ENCODE measurements around the gene DOP1A.

Gene DOP1A

GRCh38 chr6:83199863-83200225 is 132.4 kb downstream of the DOP1A start:
- DNase-seq (ENCODE audit: low read depth in 2 of 2), result no peak

DNA sequence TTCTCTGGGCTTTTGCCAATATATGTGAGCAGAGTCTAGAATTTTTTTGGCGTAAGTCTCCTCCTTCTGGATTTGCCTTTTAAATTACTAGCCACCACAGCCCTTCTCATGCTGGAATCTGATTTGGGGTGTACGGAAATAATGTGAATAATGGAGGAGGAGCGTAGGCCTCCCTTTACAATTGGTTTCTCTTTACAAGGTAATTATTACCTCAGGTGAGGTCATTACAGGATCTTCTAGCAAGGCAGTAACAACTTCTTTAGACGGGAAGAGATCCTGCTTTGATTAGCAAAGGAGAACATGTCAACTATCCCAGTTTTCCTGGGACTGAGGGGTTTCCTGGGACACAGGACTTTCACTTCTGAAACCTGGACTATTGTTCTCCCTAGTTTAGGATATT is 134.6 kb downstream of the DOP1A start:
- no peak for DNase-seq (ENCODE audit: low read depth in 2 of 2)

DNA sequence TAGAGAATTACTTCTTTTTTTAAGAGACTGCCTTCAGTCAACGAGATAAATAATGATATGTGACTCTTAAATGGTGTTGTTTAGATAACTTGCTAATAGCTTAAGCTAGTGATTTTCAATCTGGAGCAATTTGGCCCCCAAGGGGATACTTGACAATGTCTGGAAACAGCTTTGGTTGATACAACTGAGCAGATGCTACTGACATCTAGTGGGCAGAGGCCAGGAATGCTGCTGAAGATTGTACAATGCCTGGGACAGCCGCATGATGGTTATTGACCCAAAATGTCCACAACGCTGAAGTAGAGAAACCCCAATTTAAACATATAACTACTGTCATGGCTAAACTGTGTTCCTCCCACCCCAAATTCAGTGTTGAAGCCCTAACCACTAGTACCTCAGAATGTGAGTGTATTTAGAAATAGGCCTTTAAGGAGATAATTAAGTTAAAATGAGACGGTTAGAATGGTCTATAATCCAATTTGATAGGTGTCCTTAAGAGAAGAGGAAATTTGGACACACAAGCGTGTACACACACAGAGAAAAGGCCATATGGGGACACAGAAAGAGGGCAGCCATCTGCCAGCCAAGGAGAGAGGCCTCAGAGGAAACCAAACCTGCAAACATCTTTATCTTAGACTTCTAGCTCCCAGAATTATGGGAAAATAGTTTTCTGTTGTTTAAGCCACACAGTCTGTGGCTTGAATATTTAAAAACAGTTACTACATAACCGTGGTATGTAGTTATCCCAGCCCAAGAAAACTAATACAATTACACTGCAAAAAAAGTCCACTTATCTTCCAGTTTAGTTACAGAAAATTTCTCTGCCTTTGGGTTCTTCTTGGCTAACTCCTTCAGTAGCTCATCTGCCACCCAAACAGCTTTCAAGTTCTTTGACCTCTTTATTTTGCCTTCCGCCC is 147.9 kb downstream of the DOP1A start:
- peak; percentile 14 to 44 for DNase-seq (ENCODE audit: low read depth in 2 of 2)

DNA sequence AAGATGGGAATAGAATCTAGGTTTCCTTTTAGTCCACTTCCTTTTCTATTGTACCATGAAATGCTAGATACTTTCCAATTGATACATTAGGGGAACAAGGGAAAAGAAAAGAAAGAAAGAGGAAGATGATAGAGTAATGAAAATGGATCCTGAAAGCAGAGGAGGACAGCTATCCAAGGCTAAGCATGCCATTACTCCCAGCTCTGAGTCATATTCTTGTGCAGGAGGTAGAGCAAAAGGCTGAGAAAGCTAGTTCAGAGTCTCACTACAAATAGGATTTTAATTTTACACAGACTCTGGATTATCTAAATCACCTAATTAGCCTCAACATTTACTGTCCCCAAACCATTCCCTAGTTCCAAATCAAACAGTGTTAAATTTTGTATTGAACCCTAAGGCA is 149.3 kb downstream of the DOP1A start:
- no peak for DNase-seq (ENCODE audit: low read depth in 2 of 2)

All from stimulated activated CD4-positive, alpha-beta T cell treated with anti-CD3 and anti-CD28 coated beads, Interleukin-15, amount 100 ng/mL, for 48 hours (primary cell).